Ovary (tissue), 3 donors: ENCODE results near the gene RNF217.

Experiments
- CTCF ChIP-seq, 3 donors: fragments of 450-650 bp in 2 of 3; fragments of 200-600 bp in 1 of 3; IDR thresholded peaks; one replicate each; pipeline versions ENCODE4 v1.5.1 to v1.8.0; 2016 to 2022; ENCODE audit warnings: antibody characterized with exemption in 3 of 3, mild to moderate bottlenecking in 1 of 3
- EP300 ChIP-seq: sonication (generic); formaldehyde crosslinking; IDR thresholded peaks from one replicate; pipeline ENCODE4 v1.6.1; 2017; ENCODE audit warnings: antibody characterized with exemption
- donor health status: DM: no; HTN: no; CAD: no.

DNA sequence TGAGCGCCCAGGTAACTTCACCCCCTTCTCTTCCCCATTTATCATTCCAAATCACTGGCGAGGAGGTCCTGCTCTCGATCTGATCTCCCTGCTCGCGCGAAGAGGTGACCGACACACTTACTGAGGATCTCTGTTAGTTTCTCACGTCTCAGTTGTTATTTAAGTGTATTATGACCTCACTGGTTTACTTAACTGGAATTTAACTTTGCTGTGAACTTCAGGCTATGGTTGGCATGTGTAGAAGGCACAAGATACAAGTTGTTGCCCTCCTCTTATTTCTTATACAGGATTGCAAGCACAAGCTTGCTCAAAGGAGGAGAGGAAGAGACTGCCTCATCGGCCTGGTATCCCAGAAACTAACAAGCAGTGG, 1.2 kb downstream of the RNF217 start:
- TF ChIP-seq CTCF (IDR thresholded peaks at IDR 0.05): no peak
- no peak for TF ChIP-seq EP300
